Activated naive CD4-positive, alpha-beta T cell (primary cell): ENCODE measurements around the gene SLC25A52.
"Not testable (repeated sequence)": the region's sequence is repeated elsewhere in the genome, so short reads cannot be mapped to it uniquely, and the experiment has no call there.

Experiments used
- DNase-seq, 4 experiments: peaks; one replicate each; lab custom pipeline; 2025; lab: John Stamatoyannopoulos, UW

Gene SLC25A52

DNA sequence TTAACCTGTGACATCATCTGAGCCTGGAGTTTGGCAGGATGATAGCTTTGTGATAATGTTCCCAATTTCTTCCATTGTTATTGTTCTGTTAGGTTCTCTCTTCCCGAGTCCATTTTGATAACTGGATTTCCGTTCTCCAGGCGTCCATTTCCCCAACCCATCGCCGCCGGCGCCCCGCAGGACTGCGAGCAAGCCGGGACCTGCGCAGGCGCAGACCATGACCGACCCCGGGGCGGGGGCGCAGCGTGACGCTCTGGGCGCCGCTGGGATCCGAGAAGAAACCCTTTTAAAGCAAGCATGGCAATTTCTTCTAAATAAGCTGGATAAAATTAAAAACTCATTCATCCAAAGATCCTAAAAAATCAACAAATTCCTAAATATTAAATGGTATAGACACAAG is at the start of gene SLC25A52:
Gene SLC25A52 (minus strand): TSS at position 186 of the 400 bp plus-strand sequence. CDS start 219 bp downstream, outside the sequence.
- no peak for DNase-seq

DNA sequence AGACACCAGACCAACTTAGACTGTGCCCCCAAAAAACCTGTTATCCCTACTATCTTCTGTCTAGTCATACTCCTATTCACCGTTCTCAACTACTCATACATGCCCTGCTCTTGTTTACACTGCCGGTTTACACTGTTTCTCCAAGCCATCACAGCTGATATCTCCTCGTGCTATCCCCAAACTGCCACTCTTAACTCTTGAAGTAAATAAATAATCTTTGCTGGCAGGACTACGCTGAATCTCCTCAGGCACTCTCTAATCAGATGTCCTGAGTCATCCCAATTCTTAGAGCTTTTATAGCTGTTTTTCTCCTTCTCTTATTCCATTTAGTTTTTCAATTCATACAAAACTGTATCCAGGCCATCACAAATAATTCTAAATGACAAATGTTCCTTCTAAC is 48.4 kb upstream of the SLC25A52 start:
- DNase-seq: not testable (repeated sequence)

DNA sequence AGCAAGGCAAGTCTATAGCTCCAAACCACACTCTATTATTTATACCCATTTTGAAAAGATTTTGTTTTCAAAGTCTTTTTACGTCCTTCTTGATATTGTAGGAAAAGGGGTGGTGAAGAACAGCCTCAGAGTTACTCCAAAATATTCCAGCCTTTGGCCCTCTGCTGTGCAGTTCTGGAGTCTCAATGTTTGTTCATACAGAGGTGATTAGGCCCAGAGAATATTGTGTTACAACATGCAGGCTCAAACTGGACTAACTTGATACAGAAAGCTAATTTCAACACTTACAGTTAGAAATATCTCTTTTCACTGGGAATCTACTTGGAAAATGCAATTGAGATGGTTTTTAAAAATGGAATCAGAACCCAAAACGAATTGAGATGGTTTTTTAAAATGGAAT is 40.4 kb upstream of the SLC25A52 start:
- DNase-seq: no peak

DNA sequence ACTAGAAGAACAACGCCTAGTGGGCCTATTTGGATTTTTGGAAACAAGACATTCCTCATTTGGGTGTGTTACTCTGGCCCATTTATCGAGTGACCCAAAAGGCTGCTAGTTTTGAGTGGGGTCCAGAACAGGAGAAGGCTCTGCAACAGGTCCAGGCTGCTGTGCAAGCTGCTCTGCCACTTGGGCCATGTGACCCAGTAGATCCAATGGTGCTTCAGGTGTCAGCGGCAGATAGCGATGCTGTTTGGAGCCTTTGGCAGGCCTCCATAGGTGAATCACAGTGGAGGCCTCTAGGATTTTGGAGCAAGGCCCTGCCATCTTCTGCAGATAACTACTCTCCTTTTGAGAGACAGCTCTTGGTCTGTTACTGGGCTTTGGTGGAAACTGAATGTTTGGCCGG is 38.6 kb upstream of the SLC25A52 start:
- not testable (repeated sequence) for DNase-seq

- DNase-seq: no peak
Measured at GRCh38 chr18:31798399-31798798, 37.7 kb upstream of the SLC25A52 start.

DNA sequence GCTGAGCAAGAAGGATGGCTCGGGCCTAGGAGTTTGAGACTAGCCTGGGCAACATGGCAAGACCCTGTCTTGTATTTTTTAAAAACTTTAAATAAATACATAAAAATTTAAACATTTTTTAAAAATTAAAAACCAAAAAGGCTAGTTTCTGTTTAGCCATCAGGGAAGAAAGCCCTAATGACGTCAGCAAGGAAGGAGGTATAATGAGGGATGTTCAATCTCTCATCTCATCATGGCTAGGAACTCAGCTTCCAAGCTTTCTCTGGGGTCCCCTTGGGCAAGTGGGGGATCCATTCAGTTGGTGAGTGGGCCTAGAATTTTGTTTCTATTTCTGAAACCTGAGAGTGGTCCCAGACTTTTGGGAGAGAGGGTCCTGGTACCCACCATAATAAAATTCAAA is 35.1 kb upstream of the SLC25A52 start:
- no peak for DNase-seq

GRCh38 chr18:31793531-31793930 is 32.9 kb upstream of the SLC25A52 start:
- no peak for DNase-seq

GRCh38 chr18:31792580-31792911 is 31.9 kb upstream of the SLC25A52 start:
- no peak for DNase-seq

- DNase-seq: no peak
Measured at GRCh38 chr18:31791817-31792579, 31.3 kb upstream of the SLC25A52 start.

GRCh38 chr18:31789409-31789808 is 28.7 kb upstream of the SLC25A52 start:
- no peak for DNase-seq

- no peak for DNase-seq
Measured at GRCh38 chr18:31783059-31783458, 22.4 kb upstream of the SLC25A52 start.

- no peak for DNase-seq
Measured at GRCh38 chr18:31778391-31778950, 17.8 kb upstream of the SLC25A52 start.

DNA sequence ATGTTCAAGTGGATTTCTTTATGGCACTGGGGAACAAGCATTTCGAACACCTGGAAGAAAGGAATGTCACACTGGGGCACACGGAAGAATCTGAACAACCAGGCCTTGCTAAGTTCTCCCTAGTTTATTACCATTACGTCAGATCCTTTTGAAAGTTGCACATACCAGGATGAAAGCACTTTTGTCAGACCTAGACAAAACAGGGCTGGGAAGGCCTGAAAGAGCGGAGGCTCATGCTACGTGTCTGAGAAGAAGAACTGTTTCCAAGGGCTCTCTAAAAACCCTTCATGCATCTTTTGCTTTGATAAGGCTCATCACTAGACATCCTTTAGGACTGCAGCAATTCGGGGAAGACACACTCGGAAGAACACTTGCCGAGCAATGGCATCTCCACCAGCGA is 15.4 kb upstream of the SLC25A52 start:
- no peak for DNase-seq

GRCh38 chr18:31774962-31775361 is 14.3 kb upstream of the SLC25A52 start:
- DNase-seq: no peak

DNA sequence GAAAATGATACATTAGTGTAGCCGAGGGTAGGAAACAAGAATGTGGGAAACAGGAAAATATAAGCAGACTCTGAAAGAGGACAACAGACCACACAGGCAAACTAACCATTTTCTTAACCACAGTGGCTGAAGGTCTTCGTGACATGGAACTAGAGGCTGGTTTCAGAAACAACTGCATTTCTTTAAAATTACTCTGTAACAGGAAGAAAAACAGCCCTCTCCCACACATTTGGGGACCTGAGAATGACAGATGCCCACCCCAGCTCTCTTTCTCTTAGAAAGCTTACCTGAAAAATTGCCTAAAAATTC is 13.8 kb upstream of the SLC25A52 start:
- no peak for DNase-seq

- DNase-seq: no peak
Measured at GRCh38 chr18:31773774-31774476, 13.2 kb upstream of the SLC25A52 start.

- no peak for DNase-seq
Measured at GRCh38 chr18:31772699-31773098, 12.0 kb upstream of the SLC25A52 start.

GRCh38 chr18:31750273-31750672 is 10.4 kb downstream of the SLC25A52 start:
- DNase-seq: no peak

- no peak for DNase-seq
Measured at GRCh38 chr18:31746396-31746795, 14.3 kb downstream of the SLC25A52 start.

DNA sequence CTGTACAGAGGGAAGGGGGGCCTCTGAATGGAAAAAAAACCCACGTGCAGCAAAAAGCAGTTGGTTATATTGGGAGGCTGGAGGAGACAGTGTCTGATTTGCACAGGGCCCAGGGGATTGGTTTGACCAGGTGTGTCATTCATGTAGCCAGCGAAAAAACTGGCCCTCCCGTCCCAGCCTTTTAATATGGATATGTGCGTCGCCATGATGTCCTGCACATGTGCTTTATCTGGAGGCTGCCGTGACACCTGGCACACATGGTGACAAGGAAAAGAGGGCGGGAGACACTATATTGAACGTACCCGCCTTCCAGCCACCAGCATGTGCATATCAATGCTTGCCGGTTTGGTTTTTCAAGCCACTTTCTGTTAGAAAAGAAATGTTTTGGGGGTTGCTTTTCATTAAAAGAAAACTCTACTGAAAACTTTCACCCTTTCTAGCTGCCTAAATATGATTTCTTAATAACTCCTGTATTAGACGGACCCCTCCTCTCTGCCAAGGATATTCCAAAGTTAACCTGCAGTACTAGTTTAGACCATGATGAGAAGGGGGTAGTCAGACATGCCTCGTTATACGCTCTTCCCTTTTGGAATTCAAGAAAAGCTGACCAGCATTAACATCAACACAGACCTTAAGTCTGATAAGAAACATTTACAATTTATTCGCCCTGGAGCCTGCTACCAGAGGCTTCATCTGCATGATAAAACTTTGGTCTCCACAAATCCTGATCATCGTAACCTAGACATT is 16.2 kb downstream of the SLC25A52 start:
- no peak for DNase-seq

DNA sequence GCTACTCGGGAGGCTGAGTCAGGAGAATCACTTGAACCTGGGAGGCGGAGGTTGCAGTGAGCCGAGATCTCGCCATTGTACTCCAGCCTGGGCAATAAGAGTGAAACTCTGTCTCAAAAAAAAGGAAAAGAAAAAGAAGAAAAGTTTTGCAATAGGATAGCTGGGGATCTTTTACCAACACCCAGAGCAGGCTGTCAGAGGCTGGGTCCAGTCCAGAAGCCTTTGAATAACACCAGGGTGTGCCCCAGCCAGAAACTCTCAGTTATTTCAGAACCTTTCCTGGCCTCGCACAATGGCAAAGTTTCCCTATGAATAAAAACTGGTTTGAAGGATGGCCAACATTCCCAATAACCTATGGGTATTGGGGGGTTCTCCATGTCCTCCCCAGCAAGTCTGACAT is 17.1 kb downstream of the SLC25A52 start:
- not testable (repeated sequence) for DNase-seq

DNA sequence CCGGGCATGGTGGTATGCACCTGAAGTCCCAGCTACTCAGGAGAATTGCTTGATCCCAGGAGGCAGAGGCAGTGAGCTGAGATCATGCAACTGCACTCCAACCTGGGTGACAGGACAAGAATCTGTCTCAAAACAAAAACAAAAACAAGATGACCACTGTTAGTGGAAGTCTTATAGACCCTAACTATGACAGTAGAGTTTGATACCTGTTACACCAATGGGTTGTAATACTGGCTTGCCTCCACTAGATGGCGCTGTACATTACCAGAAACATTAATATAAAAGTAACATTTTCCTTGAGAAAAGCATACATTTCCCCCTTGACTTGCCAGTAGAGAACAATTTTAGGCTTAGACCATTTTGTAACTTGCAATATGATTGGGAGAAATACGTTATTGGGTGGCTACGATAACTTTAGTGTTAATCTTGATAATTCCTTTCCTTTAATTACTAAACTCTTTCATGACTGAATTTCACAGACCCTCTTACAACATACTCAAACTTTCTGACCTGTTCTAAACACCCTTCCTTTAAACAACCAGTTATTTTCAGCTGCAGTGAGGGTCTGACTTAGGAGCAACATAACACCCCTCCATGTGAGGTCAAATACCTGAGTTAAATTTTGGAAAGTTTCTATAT is 19.5 kb downstream of the SLC25A52 start:
- DNase-seq: peak; percentile 2 to 30 (median 4)
